Loucy (cell line): ENCODE measurements around the gene POPDC3.

Experiments
- H2AFZ ChIP-seq: fragments of 200-600 bp; sonication (generic); 2 replicates; pipeline ENCODE4 v1.6.0; 2016; ENCODE audit warnings: antibody characterized with exemption, mild to moderate bottlenecking, low read length, moderate library complexity
- H3F3A ChIP-seq: fragments of 200-600 bp; 2 replicates; pipeline ENCODE4 v1.6.0; 2016; ENCODE audit warnings: antibody characterized with exemption, low read depth, mild to moderate bottlenecking
- H3K27me3 ChIP-seq: fragments of 200-600 bp; sonication (generic); 2 replicates; pipeline ENCODE4 v1.6.1; 2014; ENCODE audit warnings: low read length, mild to moderate bottlenecking; ENCODE audit not compliant: insufficient read depth, poor library complexity, severe bottlenecking
- H3K36me3 ChIP-seq: fragments of 200-600 bp; sonication (generic); 2 replicates; pipeline ENCODE4 v1.6.1; 2016; ENCODE audit warnings: low read length; ENCODE audit not compliant: insufficient read depth
- H3K4me1 ChIP-seq: fragments of 200-600 bp; sonication (generic); 2 replicates; pipeline ENCODE4 v1.5.1; 2014; ENCODE audit warnings: low read length, mild to moderate bottlenecking; ENCODE audit not compliant: insufficient read depth, poor library complexity, severe bottlenecking
- H3K4me2 ChIP-seq: fragments of 200-600 bp; sonication (generic); 2 replicates; pipeline ENCODE4 v1.6.0; 2014; ENCODE audit warnings: antibody characterized with exemption, low read length, low read depth, mild to moderate bottlenecking; ENCODE audit not compliant: poor library complexity, severe bottlenecking
- H3K4me3 ChIP-seq: fragments of 200-600 bp; sonication (generic); 2 replicates; pipeline ENCODE4 v1.5.1; 2014; ENCODE audit warnings: low read length, mild to moderate bottlenecking, mixed read lengths; ENCODE audit not compliant: poor library complexity, severe bottlenecking
- H3K79me2 ChIP-seq: fragments of 200-600 bp; sonication (generic); 2 replicates; pipeline ENCODE4 v1.6.1; 2014; ENCODE audit warnings: low read length; ENCODE audit not compliant: insufficient read depth
- H3K9ac ChIP-seq: fragments of 200-600 bp; sonication (generic); 2 replicates; pipeline ENCODE4 v1.6.0; 2014; ENCODE audit warnings: mild to moderate bottlenecking, low read depth, low read length, moderate library complexity; ENCODE audit not compliant: poor library complexity, severe bottlenecking
- H3K9me2 ChIP-seq: fragments of 200-600 bp; sonication (generic); replicated peaks from 2 replicates; pipeline ENCODE4 v1.6.1; 2016; ENCODE audit warnings: low read depth, low read length, mixed read lengths
- H3K9me3 ChIP-seq: fragments of 200-600 bp; sonication (generic); 2 replicates; pipeline ENCODE4 v1.6.1; 2014; ENCODE audit warnings: mild to moderate bottlenecking, antibody characterized with exemption, low read length, low read depth; ENCODE audit not compliant: insufficient read depth
- H4K20me1 ChIP-seq: fragments of 200-600 bp; sonication (generic); 2 replicates; pipeline ENCODE4 v1.6.0; 2014; ENCODE audit warnings: antibody characterized with exemption, low read length, mild to moderate bottlenecking; ENCODE audit not compliant: insufficient read depth, poor library complexity, severe bottlenecking
- CTCF ChIP-seq: fragments of 200-600 bp; sonication (generic); conservative IDR thresholded peaks from 2 replicates; pipeline ENCODE4 v1.5.1; 2014; ENCODE audit warnings: mild to moderate bottlenecking, antibody characterized with exemption, low read length
- EZH2phosphoT487 ChIP-seq: fragments of 200-600 bp; IDR thresholded peaks from 2 replicates; pipeline ENCODE4 v1.6.1; 2018; ENCODE audit warnings: antibody characterized with exemption, mild to moderate bottlenecking, moderate library complexity, borderline replicate concordance

POPDC3 gene

GRCh38 chr6:105178636-105179035, 1.2 kb downstream of the POPDC3 start:
- H2AFZ ChIP-seq: no peak overlapping the region
- no peaks in the 10 kb centered on the region for H3K9me2 ChIP-seq
- H3K79me2 ChIP-seq: no peaks in the 10 kb centered on the region
- no peak overlapping the region for H3K4me2 ChIP-seq
- H3K9ac ChIP-seq: no peak overlapping the region
- no peak for TF ChIP-seq CTCF
- TF ChIP-seq EZH2phosphoT487: no peak
- H3K27me3 ChIP-seq: no peaks in the 10 kb centered on the region
- no peaks in the 10 kb centered on the region for H3F3A ChIP-seq
- no peaks in the 10 kb centered on the region for H3K9me3 ChIP-seq
- no peak overlapping the region for H3K4me3 ChIP-seq
- no peaks in the 10 kb centered on the region for H4K20me1 ChIP-seq
- H3K4me1 ChIP-seq: peaks cover 3% of the 10 kb centered on the region
- no peaks in the 10 kb centered on the region for H3K36me3 ChIP-seq

- H3K4me1 ChIP-seq: peaks cover 3% of the 10 kb centered on the region
- no peaks in the 10 kb centered on the region for H3K9me2 ChIP-seq
- no peak overlapping the region for H3K4me3 ChIP-seq
- H3K79me2 ChIP-seq: no peaks in the 10 kb centered on the region
- H3K27me3 ChIP-seq: no peaks in the 10 kb centered on the region
- H3K36me3 ChIP-seq: no peaks in the 10 kb centered on the region
- H3F3A ChIP-seq: no peaks in the 10 kb centered on the region
- H3K9me3 ChIP-seq: no peaks in the 10 kb centered on the region
- no peak overlapping the region for H2AFZ ChIP-seq
- H3K4me2 ChIP-seq: no peak overlapping the region
- H3K9ac ChIP-seq: no peak overlapping the region
- no peaks in the 10 kb centered on the region for H4K20me1 ChIP-seq
- TF ChIP-seq CTCF: no peak
- no peak for TF ChIP-seq EZH2phosphoT487
These were observed 1.7 kb downstream of the POPDC3 start for GRCh38 chr6:105178110-105178509.

- H2AFZ ChIP-seq: no peak overlapping the region
- H3K9ac ChIP-seq: no peak overlapping the region
These were observed 2.3 kb downstream of the POPDC3 start for GRCh38 chr6:105177556-105177955.

More at GRCh38 chr6:105177556-105177955, 2.3 kb downstream of the POPDC3 start:
- Histone ChIP-seq H3F3A (no peaks in the 10 kb centered on the region), H3K27me3 (no peaks in the 10 kb centered on the region), H3K36me3 (no peaks in the 10 kb centered on the region), H4K20me1 (no peaks in the 10 kb centered on the region), H3K79me2 (no peaks in the 10 kb centered on the region), H3K4me3 (no peak overlapping the region), H3K4me1 (peaks cover 3% of the 10 kb centered on the region), H3K4me2 (no peak overlapping the region), H3K9me3 (no peaks in the 10 kb centered on the region), H3K9me2 (no peaks in the 10 kb centered on the region)
- TF ChIP-seq EZH2phosphoT487 (no peak), CTCF (no peak)
